ENCODE results near the gene KIF9. TPM values are rescaled to one million over a fixed set of nuclear protein-coding genes. Genes with fewer than 3 reads are reported as not detected.

KIF9 gene
- total RNA-seq, 1 experiment from 2014 or later = 13.1 TPM

DNA sequence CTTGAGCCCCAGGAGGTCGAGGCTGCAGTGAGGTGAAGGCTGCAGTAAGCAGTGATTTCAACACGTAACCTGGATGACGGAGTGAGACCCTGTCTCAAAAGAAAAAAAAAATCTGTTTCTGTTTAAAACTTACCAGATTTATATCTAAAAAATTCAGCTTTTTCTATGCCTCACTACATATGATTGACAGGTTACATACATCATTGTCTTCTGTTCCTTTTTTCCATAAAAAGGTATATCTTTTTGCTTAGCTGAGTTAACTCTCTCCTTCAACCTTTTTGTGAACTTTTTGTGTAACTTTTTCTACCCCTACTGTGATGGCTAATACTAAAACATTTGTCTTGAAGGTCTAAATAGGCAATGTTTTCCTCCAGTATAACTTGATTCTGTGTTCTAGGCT is 80.1 kb downstream of the KIF9 start:
- Histone ChIP-seq H3K79me2 (ENCODE audit: insufficient read depth, low read length) (no peaks in the 10 kb centered on the region), H4K20me1 (ENCODE audit: insufficient read depth) (no peaks in the 10 kb centered on the region), H3K9me2 (ENCODE audit: insufficient read depth) (no peaks in the 10 kb centered on the region), H2AFZ (ENCODE audit: low read depth, low read length, poor library complexity, severe bottlenecking) (no peak overlapping the region), H3K4me3 (replicated peaks in 1 of 2; ENCODE audit: low read depth in 1 of 2, low read length in 2 of 2) (no peak overlapping the region), H3K27me3 (ENCODE audit: insufficient read depth, low read length) (no peaks in the 10 kb centered on the region), H3K9me3 (ENCODE audit: control insufficient read depth in 1 of 2, insufficient read depth in 1 of 2, low read depth in 1 of 2, low read length in 2 of 2) (no peaks in the 10 kb centered on the region), H3K4me1 (ENCODE audit: control insufficient read depth in 1 of 2, insufficient read depth in 2 of 2, low read length in 2 of 2) (no peaks in the 10 kb centered on the region), H3K4me2 (ENCODE audit: low read length) (no peak overlapping the region), H3K36me3 (ENCODE audit: control insufficient read depth in 1 of 2, insufficient read depth in 2 of 2, low read length in 2 of 2) (no peaks in the 10 kb centered on the region), H3K27ac (ENCODE audit: low read depth, low read length) (no peak overlapping the region), H3K9ac (ENCODE audit: low read length) (no peak overlapping the region)
- no TSS peak for BruUV-seq (replicated peaks)
- intact Hi-C loops (cut with micrococcal nuclease) = no loop called here
- POLR2A ChIA-PET = no interaction called here
- DNase-seq (ENCODE audit: low read depth, low spot score) = no peak
- TF ChIP-seq ZBTB33 (IDR thresholded peaks at IDR 0.05; ENCODE audit: extremely low read depth, insufficient replicate concordance, low read length) = no peak
- no peak for TF ChIP-seq SIN3A (IDR thresholded peaks at IDR 0.05; ENCODE audit: low read depth)
- no peak for TF ChIP-seq CEBPB (IDR thresholded peaks at IDR 0.05; ENCODE audit: low read depth)
- TF ChIP-seq SP1 (IDR thresholded peaks at IDR 0.05; ENCODE audit: low read depth) = no peak
- TF ChIP-seq CBX3 (IDR thresholded peaks at IDR 0.05; ENCODE audit: low read depth) = no peak
- no peak for TF ChIP-seq RAD21 (IDR thresholded peaks at IDR 0.05; ENCODE audit: low read depth)
- TF ChIP-seq ZFX (IDR thresholded peaks at IDR 0.05) = no peak
- no peak for TF ChIP-seq POLR2A (IDR thresholded peaks at IDR 0.05; ENCODE audit: borderline replicate concordance, extremely low read depth, insufficient read depth, insufficient read length)
- TF ChIP-seq JUND (IDR thresholded peaks at IDR 0.05) = no peak
- no peak for TF ChIP-seq YY1 (IDR thresholded peaks at IDR 0.05; ENCODE audit: extremely low read depth, insufficient replicate concordance, low read depth, low read length)
- no peak for TF ChIP-seq TCF7L2 (IDR thresholded peaks at IDR 0.05; ENCODE audit: borderline replicate concordance, extremely low read depth, insufficient read depth, insufficient read length)
- no peak for TF ChIP-seq FOSL1 (IDR thresholded peaks at IDR 0.05; ENCODE audit: low read depth)
- no peak for TF ChIP-seq MAX (IDR thresholded peaks at IDR 0.05)
- no peak for TF ChIP-seq POLR2AphosphoS5 (IDR thresholded peaks at IDR 0.05; ENCODE audit: low read depth, low read length)
- no peak for TF ChIP-seq ZNF274 (IDR thresholded peaks at IDR 0.05; ENCODE audit: low read depth, low read length)
- RAD21 ChIA-PET (ENCODE audit: low non-redundant PET in 1 of 2, low total read pairs in 2 of 2, uncharacterized antibody in 2 of 2, unreplicated experiment in 2 of 2) = no interaction called here
- CTCF ChIA-PET = no interaction called here
- ATAC-seq = no peak
